IMR-90 (cell line): Measurements from ENCODE around the gene ADAMTS10. TPM values are rescaled to one million over a fixed set of nuclear protein-coding genes. Genes with fewer than 3 reads are reported as not detected.

Source experiments
- ATAC-seq: fragments of 200-7000 bp; cut with Tn5 transposase; 2 replicates; pipeline ENCODE4 v1.9.1; 2020; ENCODE audit warnings: low read depth, mild to moderate bottlenecking, moderate library complexity
- BruUV-seq: library from RNA; stranded (reverse); fragments of 400-500 nt; replicated peaks from 2 replicates; lab custom pipeline; 2021; lab: Mats Ljungman, UMichigan
- CTCF ChIA-PET: fragments of 300-600 bp; formaldehyde crosslinking; extraction: SDS; loops from one replicate; lab custom pipeline; 2021; ENCODE audit warnings: antibody characterized with exemption; lab: Yijun Ruan, JAX
- POLR2A ChIA-PET: fragments of 300-600 bp; sonication (Branson Sonifier 250); formaldehyde crosslinking; loops from one replicate; lab custom pipeline; 2022; ENCODE audit warnings: antibody characterized with exemption; ENCODE audit not compliant: unreplicated experiment; lab: Charles Lee
- DNase-seq: peaks from one replicate; pipeline ENCODE4 v3.0.0; 2013
- H2AFZ ChIP-seq: replicated peaks from 2 replicates; pipeline ENCODE3; 2013; ENCODE audit warnings: low read length, mild to moderate bottlenecking; ENCODE audit not compliant: poor library complexity
- H2AK5ac ChIP-seq: 2 replicates; pipeline ENCODE4 v1.6.1; 2013; ENCODE audit warnings: low read depth, low read length, inconsistent platforms
- H2AK9ac ChIP-seq: replicated peaks from 2 replicates; pipeline ENCODE3; 2013; ENCODE audit warnings: mild to moderate bottlenecking, low read depth, low read length, moderate library complexity; ENCODE audit not compliant: poor library complexity
- H2BK120ac ChIP-seq: 2 replicates; pipeline ENCODE4 v1.6.1; 2013; ENCODE audit warnings: low read depth, low read length, inconsistent platforms
- H2BK15ac ChIP-seq: 3 replicates; pipeline ENCODE4 v1.6.1; 2013; ENCODE audit warnings: low read depth, low read length, inconsistent platforms
- H2BK20ac ChIP-seq: 2 replicates; pipeline ENCODE4 v1.6.1; 2013; ENCODE audit warnings: low read depth, mild to moderate bottlenecking, inconsistent platforms, low read length, moderate library complexity
- H2BK5ac ChIP-seq: 2 replicates; pipeline ENCODE4 v1.6.1; 2013; ENCODE audit warnings: mild to moderate bottlenecking, low read depth, low read length, inconsistent platforms; ENCODE audit not compliant: poor library complexity, severe bottlenecking
- H3K14ac ChIP-seq: replicated peaks from 2 replicates; pipeline ENCODE4 v1.6.1; 2013; ENCODE audit warnings: low read depth, low read length, inconsistent platforms
- H3K18ac ChIP-seq: 2 replicates; pipeline ENCODE4 v1.6.1; 2013; ENCODE audit warnings: low read depth, low read length, control low read depth
- H3K23ac ChIP-seq: 2 replicates; pipeline ENCODE4 v1.6.1; 2013; ENCODE audit warnings: low read depth, low read length, inconsistent platforms
- H3K27ac ChIP-seq: 2 replicates; pipeline ENCODE4 v1.5.1; 2013; ENCODE audit warnings: mild to moderate bottlenecking, control low read depth, low read length; ENCODE audit not compliant: insufficient read depth
- H3K27me3 ChIP-seq: 2 replicates; pipeline ENCODE4 v1.6.1; 2013; ENCODE audit warnings: low read length; ENCODE audit not compliant: control insufficient read depth, insufficient read depth
- H3K36me3 ChIP-seq: 2 replicates; pipeline ENCODE4 v1.6.1; 2013; ENCODE audit warnings: low read length, mixed read lengths; ENCODE audit not compliant: control insufficient read depth, insufficient read depth
- H3K4ac ChIP-seq: 2 replicates; pipeline ENCODE4 v1.6.1; 2013; ENCODE audit warnings: low read depth, low read length, inconsistent platforms
- H3K4me1 ChIP-seq: 2 replicates; pipeline ENCODE4 v1.6.1; 2013; ENCODE audit warnings: low read length, mixed read lengths; ENCODE audit not compliant: control insufficient read depth, insufficient read depth
- H3K4me2 ChIP-seq: 2 replicates; pipeline ENCODE4 v1.6.1; 2013; ENCODE audit warnings: low read depth, mild to moderate bottlenecking, control low read depth, low read length, moderate library complexity
- H3K4me3 ChIP-seq: 2 replicates; pipeline ENCODE4 v1.5.1; 2013; ENCODE audit warnings: low read depth, mild to moderate bottlenecking, control low read depth, low read length, moderate library complexity; ENCODE audit not compliant: insufficient read depth
- H3K56ac ChIP-seq: 2 replicates; pipeline ENCODE4 v1.6.1; 2013; ENCODE audit warnings: low read length, inconsistent platforms; ENCODE audit not compliant: insufficient read depth; ENCODE audit errors: extremely low read depth
- H3K79me1 ChIP-seq, 2 experiments: 2 replicates each; pipeline ENCODE4 v1.6.1; 2013; ENCODE audit warnings: low read length in 2 of 2, inconsistent platforms in 1 of 2, low read depth in 1 of 2
- H3K9ac ChIP-seq: 2 replicates; pipeline ENCODE4 v1.6.1; 2013; ENCODE audit warnings: low read depth, low read length, control low read depth
- H3K9me1 ChIP-seq: 2 replicates; pipeline ENCODE4 v1.6.1; 2013; ENCODE audit warnings: low read length, inconsistent platforms; ENCODE audit not compliant: insufficient read depth
- H3K9me3 ChIP-seq: 2 replicates; pipeline ENCODE4 v1.6.1; 2013; ENCODE audit warnings: low read length; ENCODE audit not compliant: control insufficient read depth, insufficient read depth
- H4K20me1 ChIP-seq: 2 replicates; pipeline ENCODE4 v1.6.1; 2013; ENCODE audit warnings: low read length, inconsistent platforms; ENCODE audit not compliant: insufficient read depth
- H4K5ac ChIP-seq: 2 replicates; pipeline ENCODE4 v1.6.1; 2013; ENCODE audit warnings: mild to moderate bottlenecking, low read depth, low read length, control low read depth
- H4K8ac ChIP-seq, 2 experiments: 2 replicates each; pipeline ENCODE4 v1.6.1; 2013; ENCODE audit warnings: low read depth in 2 of 2, low read length in 2 of 2, control low read depth in 1 of 2, inconsistent platforms in 1 of 2
- H4K91ac ChIP-seq: 2 replicates; pipeline ENCODE4 v1.6.1; 2013; ENCODE audit warnings: low read depth, low read length, inconsistent platforms; ENCODE audit not compliant: insufficient read depth
- CEBPB ChIP-seq: IDR thresholded peaks from 2 replicates; pipeline ENCODE4 v1.6.1; 2012; ENCODE audit warnings: low read depth, low read length, improper control_type of control experiment
- WGBS, 2 experiments: methylation state at CpG; one replicate each; pipeline versions ENCODE4 v1.1.5 to v1.1.7; 2013; ENCODE audit warnings: missing lambda C conversion rate in 2 of 2; ENCODE audit not compliant: insufficient read length in 1 of 2; ENCODE audit errors: extremely low coverage in 2 of 2; 5-methylcytosine and 5-hydroxymethylcytosine counted together
- dilution Hi-C: fragments of 300-500 bp; cut with HindIII; formaldehyde crosslinking; loops from one replicate; pipeline ENCODE4 v1.14.3; 2018; ENCODE audit warnings: low sequenced_read_pairs; ENCODE audit not compliant: unreplicated experiment
- in situ Hi-C: fragments of 300-500 bp; cut with MboI; formaldehyde crosslinking; loops from 3 replicates; pipeline ENCODE4 v1.14.3; 2019; ENCODE audit warnings: low sequenced_read_pairs, inconsistent platforms, mixed read lengths
- intact Hi-C: fragments of 100-400 bp; cut with micrococcal nuclease; formaldehyde crosslinking; loops from 2 replicates; pipeline ENCODE4 v1.10.0; 2022
- polyA plus RNA-seq, 3 experiments: library from polyadenylated mRNA; depleted of rRNA; stranded (reverse); fragments of >200 nt; gene quantifications; 2 replicates each; pipeline ENCODE4 v1.2.3, GENCODE V29; 2012; ENCODE audit warnings: low replicate concordance in 1 of 3
- total RNA-seq: library from RNA; depleted of rRNA; stranded (reverse); fragments of >200 nt; gene quantifications from 2 replicates; pipeline ENCODE4 v1.2.3, GENCODE V29; 2012

ADAMTS10 gene
- total and polyA plus RNA-seq, 2 of the 4 experiments (the other 2 are of a cell fraction), result 3.4 to 11.5 TPM

DNA sequence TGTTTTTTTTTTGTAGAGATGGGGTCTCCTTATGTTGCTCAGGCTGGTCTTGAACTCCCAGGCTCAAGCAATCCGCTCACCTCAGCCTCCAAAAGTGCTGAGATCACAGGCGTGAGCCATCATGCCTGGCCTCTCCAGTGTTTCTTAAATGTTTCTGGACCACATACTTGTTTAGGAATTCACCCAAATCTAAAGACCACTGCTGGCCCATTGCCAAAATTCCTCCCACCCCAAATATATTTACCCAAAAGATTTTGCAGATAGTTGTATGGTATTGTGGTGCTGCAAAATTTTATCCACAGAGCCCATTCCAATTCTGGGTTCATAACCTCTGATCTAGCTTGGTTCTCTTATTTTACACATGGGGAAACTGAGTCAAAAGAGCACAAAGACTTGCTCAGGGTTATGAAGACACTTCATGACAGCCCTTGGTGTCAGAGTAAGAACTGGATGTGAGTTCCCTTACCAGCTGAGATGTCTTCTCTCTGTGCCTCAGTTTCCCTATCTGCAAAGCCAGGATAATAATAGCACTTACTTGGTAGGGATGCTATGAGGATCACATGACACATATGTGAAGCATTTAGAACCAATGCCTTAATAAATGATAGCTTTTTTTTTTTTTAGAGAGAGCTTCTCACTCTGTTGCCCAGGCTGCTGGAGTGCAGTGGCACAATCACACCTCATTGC, 30.8 kb upstream of the ADAMTS10 start:
- H4K20me1 ChIP-seq, result no peaks in the 10 kb centered on the region

More for the DNA sequence above, 30.8 kb upstream of the ADAMTS10 start:
- DNase-seq, result no peak
- in situ Hi-C loops (no loop called here), intact Hi-C loops (no loop called here), dilution Hi-C loops (no loop called here)
- no CpG with 5 or more reads among the region's 2 CpGs for WGBS, 2 experiments
- no peak overlapping the region for H3K56ac ChIP-seq
- no peak overlapping the region for H2AFZ ChIP-seq
- peaks cover 6% of the 10 kb centered on the region for H3K4me1 ChIP-seq
- H3K79me1 ChIP-seq, result no peaks in the 10 kb centered on the region
- H3K14ac ChIP-seq, result no peak overlapping the region
- H3K27me3 ChIP-seq, result peaks cover 7% of the 10 kb centered on the region
- H3K23ac ChIP-seq, result no peak overlapping the region
- H2BK5ac ChIP-seq, result no peak overlapping the region
- TF ChIP-seq CEBPB, result no peak
- no peak overlapping the region for H4K8ac ChIP-seq
- ChIA-PET CTCF (interaction anchor here (0.6 to 2.2 kb wide), 5 partner anchors 8 to 63 kb away, joined by 3 to 13 read pairs (median 6); partner anchors contain the start of gene NFILZ), POLR2A (no interaction called here)
- no peak overlapping the region for H4K91ac ChIP-seq
- no peak overlapping the region for H3K18ac ChIP-seq
- no peak overlapping the region for H3K4me3 ChIP-seq
- ATAC-seq, result no peak
- BruUV-seq, result no TSS peak
- H3K36me3 ChIP-seq, result no peaks in the 10 kb centered on the region
- H2BK120ac ChIP-seq, result no peak overlapping the region
- H2AK9ac ChIP-seq, result no peak overlapping the region
- no peak overlapping the region for H3K27ac ChIP-seq
- H3K4me2 ChIP-seq, result no peak overlapping the region
- H2BK15ac ChIP-seq, result no peak overlapping the region
- H3K9ac ChIP-seq, result no peak overlapping the region
- H2AK5ac ChIP-seq, result no peak overlapping the region
- H4K5ac ChIP-seq, result no peak overlapping the region
- H2BK20ac ChIP-seq, result no peak overlapping the region
- no peak overlapping the region for H3K4ac ChIP-seq
- 0 out of 2 replicates have a peak, but pooled peaks cover 2% of the 10 kb centered on the region for H3K9me3 ChIP-seq
- H3K9me1 ChIP-seq, result 0 out of 2 replicates have a peak, but pooled peaks cover 3% of the 10 kb centered on the region
